IMR-90 (cell line): ENCODE measurements around the gene TCF3. TPM values are rescaled to one million over a fixed set of nuclear protein-coding genes. Genes with fewer than 3 reads are reported as not detected.
A peak's percentile ranks its signal among the peaks of the same experiment; 100 is the strongest.

ENCODE experiments used
- ATAC-seq: fragments of 200-7000 bp; cut with Tn5 transposase; 2 replicates; pipeline ENCODE4 v1.9.1; 2020; ENCODE audit warnings: low read depth, mild to moderate bottlenecking, moderate library complexity
- BruUV-seq: library from RNA; stranded (reverse); fragments of 400-500 nt; replicated peaks from 2 replicates; lab custom pipeline; 2021; lab: Mats Ljungman, UMichigan
- CTCF ChIA-PET: fragments of 300-600 bp; formaldehyde crosslinking; extraction: SDS; loops from one replicate; lab custom pipeline; 2021; ENCODE audit warnings: antibody characterized with exemption; lab: Yijun Ruan, JAX
- POLR2A ChIA-PET: fragments of 300-600 bp; sonication (Branson Sonifier 250); formaldehyde crosslinking; loops from one replicate; lab custom pipeline; 2022; ENCODE audit warnings: antibody characterized with exemption; ENCODE audit not compliant: unreplicated experiment; lab: Charles Lee
- DNase-seq: peaks from one replicate; pipeline ENCODE4 v3.0.0; 2013
- H2AFZ ChIP-seq: replicated peaks from 2 replicates; pipeline ENCODE3; 2013; ENCODE audit warnings: low read length, mild to moderate bottlenecking; ENCODE audit not compliant: poor library complexity
- H2AK5ac ChIP-seq: 2 replicates; pipeline ENCODE4 v1.6.1; 2013; ENCODE audit warnings: low read depth, low read length, inconsistent platforms
- H2AK9ac ChIP-seq: replicated peaks from 2 replicates; pipeline ENCODE3; 2013; ENCODE audit warnings: mild to moderate bottlenecking, low read depth, low read length, moderate library complexity; ENCODE audit not compliant: poor library complexity
- H2BK120ac ChIP-seq: 2 replicates; pipeline ENCODE4 v1.6.1; 2013; ENCODE audit warnings: low read depth, low read length, inconsistent platforms
- H2BK15ac ChIP-seq: 3 replicates; pipeline ENCODE4 v1.6.1; 2013; ENCODE audit warnings: low read depth, low read length, inconsistent platforms
- H2BK20ac ChIP-seq: 2 replicates; pipeline ENCODE4 v1.6.1; 2013; ENCODE audit warnings: low read depth, mild to moderate bottlenecking, inconsistent platforms, low read length, moderate library complexity
- H2BK5ac ChIP-seq: 2 replicates; pipeline ENCODE4 v1.6.1; 2013; ENCODE audit warnings: mild to moderate bottlenecking, low read depth, low read length, inconsistent platforms; ENCODE audit not compliant: poor library complexity, severe bottlenecking
- H3K14ac ChIP-seq: replicated peaks from 2 replicates; pipeline ENCODE4 v1.6.1; 2013; ENCODE audit warnings: low read depth, low read length, inconsistent platforms
- H3K18ac ChIP-seq: 2 replicates; pipeline ENCODE4 v1.6.1; 2013; ENCODE audit warnings: low read depth, low read length, control low read depth
- H3K23ac ChIP-seq: 2 replicates; pipeline ENCODE4 v1.6.1; 2013; ENCODE audit warnings: low read depth, low read length, inconsistent platforms
- H3K27ac ChIP-seq: 2 replicates; pipeline ENCODE4 v1.5.1; 2013; ENCODE audit warnings: mild to moderate bottlenecking, control low read depth, low read length; ENCODE audit not compliant: insufficient read depth
- H3K27me3 ChIP-seq: 2 replicates; pipeline ENCODE4 v1.6.1; 2013; ENCODE audit warnings: low read length; ENCODE audit not compliant: control insufficient read depth, insufficient read depth
- H3K36me3 ChIP-seq: 2 replicates; pipeline ENCODE4 v1.6.1; 2013; ENCODE audit warnings: low read length, mixed read lengths; ENCODE audit not compliant: control insufficient read depth, insufficient read depth
- H3K4ac ChIP-seq: 2 replicates; pipeline ENCODE4 v1.6.1; 2013; ENCODE audit warnings: low read depth, low read length, inconsistent platforms
- H3K4me1 ChIP-seq: 2 replicates; pipeline ENCODE4 v1.6.1; 2013; ENCODE audit warnings: low read length, mixed read lengths; ENCODE audit not compliant: control insufficient read depth, insufficient read depth
- H3K4me2 ChIP-seq: 2 replicates; pipeline ENCODE4 v1.6.1; 2013; ENCODE audit warnings: low read depth, mild to moderate bottlenecking, control low read depth, low read length, moderate library complexity
- H3K4me3 ChIP-seq: 2 replicates; pipeline ENCODE4 v1.5.1; 2013; ENCODE audit warnings: low read depth, mild to moderate bottlenecking, control low read depth, low read length, moderate library complexity; ENCODE audit not compliant: insufficient read depth
- H3K56ac ChIP-seq: 2 replicates; pipeline ENCODE4 v1.6.1; 2013; ENCODE audit warnings: low read length, inconsistent platforms; ENCODE audit not compliant: insufficient read depth; ENCODE audit errors: extremely low read depth
- H3K79me1 ChIP-seq, 2 experiments: 2 replicates each; pipeline ENCODE4 v1.6.1; 2013; ENCODE audit warnings: low read length in 2 of 2, inconsistent platforms in 1 of 2, low read depth in 1 of 2
- H3K9ac ChIP-seq: 2 replicates; pipeline ENCODE4 v1.6.1; 2013; ENCODE audit warnings: low read depth, low read length, control low read depth
- H3K9me1 ChIP-seq: 2 replicates; pipeline ENCODE4 v1.6.1; 2013; ENCODE audit warnings: low read length, inconsistent platforms; ENCODE audit not compliant: insufficient read depth
- H3K9me3 ChIP-seq: 2 replicates; pipeline ENCODE4 v1.6.1; 2013; ENCODE audit warnings: low read length; ENCODE audit not compliant: control insufficient read depth, insufficient read depth
- H4K20me1 ChIP-seq: 2 replicates; pipeline ENCODE4 v1.6.1; 2013; ENCODE audit warnings: low read length, inconsistent platforms; ENCODE audit not compliant: insufficient read depth
- H4K5ac ChIP-seq: 2 replicates; pipeline ENCODE4 v1.6.1; 2013; ENCODE audit warnings: mild to moderate bottlenecking, low read depth, low read length, control low read depth
- H4K8ac ChIP-seq, 2 experiments: 2 replicates each; pipeline ENCODE4 v1.6.1; 2013; ENCODE audit warnings: low read depth in 2 of 2, low read length in 2 of 2, control low read depth in 1 of 2, inconsistent platforms in 1 of 2
- H4K91ac ChIP-seq: 2 replicates; pipeline ENCODE4 v1.6.1; 2013; ENCODE audit warnings: low read depth, low read length, inconsistent platforms; ENCODE audit not compliant: insufficient read depth
- CEBPB ChIP-seq: IDR thresholded peaks from 2 replicates; pipeline ENCODE4 v1.6.1; 2012; ENCODE audit warnings: low read depth, low read length, improper control_type of control experiment
- CHD1 ChIP-seq: IDR thresholded peaks from 2 replicates; pipeline ENCODE4 v1.6.1; 2012; ENCODE audit warnings: low read depth, low read length, improper control_type of control experiment
- CTCF ChIP-seq: conservative IDR thresholded peaks from 2 replicates; pipeline ENCODE4 v1.5.1; 2012; ENCODE audit warnings: mild to moderate bottlenecking, low read depth, low read length, improper control_type of control experiment
- ELK1 ChIP-seq: fragments of 150-350 bp; IDR thresholded peaks from 2 replicates; pipeline ENCODE4 v1.6.1; 2016; ENCODE audit warnings: low read depth, mild to moderate bottlenecking, low read length, moderate library complexity, borderline replicate concordance
- MAFK ChIP-seq: IDR thresholded peaks from 2 replicates; pipeline ENCODE4 v1.6.1; 2012; ENCODE audit warnings: low read depth, low read length, improper control_type of control experiment
- RAD21 ChIP-seq: IDR thresholded peaks from 2 replicates; pipeline ENCODE4 v1.6.1; 2012; ENCODE audit warnings: low read length, improper control_type of control experiment
- RCOR1 ChIP-seq: IDR thresholded peaks from 2 replicates; pipeline ENCODE4 v1.6.1; 2012; ENCODE audit warnings: mild to moderate bottlenecking, low read length, improper control_type of control experiment; ENCODE audit not compliant: insufficient replicate concordance
- USF2 ChIP-seq: fragments of 150-350 bp; IDR thresholded peaks from 2 replicates; pipeline ENCODE4 v1.6.1; 2017; ENCODE audit warnings: mild to moderate bottlenecking, antibody characterized with exemption, low read length, low read depth
- WGBS, 2 experiments: methylation state at CpG; one replicate each; pipeline versions ENCODE4 v1.1.5 to v1.1.7; 2013; ENCODE audit warnings: missing lambda C conversion rate in 2 of 2; ENCODE audit not compliant: insufficient read length in 1 of 2; ENCODE audit errors: extremely low coverage in 2 of 2; 5-methylcytosine and 5-hydroxymethylcytosine counted together
- dilution Hi-C: fragments of 300-500 bp; cut with HindIII; formaldehyde crosslinking; loops from one replicate; pipeline ENCODE4 v1.14.3; 2018; ENCODE audit warnings: low sequenced_read_pairs; ENCODE audit not compliant: unreplicated experiment
- in situ Hi-C: fragments of 300-500 bp; cut with MboI; formaldehyde crosslinking; loops from 3 replicates; pipeline ENCODE4 v1.14.3; 2019; ENCODE audit warnings: low sequenced_read_pairs, inconsistent platforms, mixed read lengths
- intact Hi-C: fragments of 100-400 bp; cut with micrococcal nuclease; formaldehyde crosslinking; loops from 2 replicates; pipeline ENCODE4 v1.10.0; 2022
- polyA plus RNA-seq, 3 experiments: library from polyadenylated mRNA; depleted of rRNA; stranded (reverse); fragments of >200 nt; gene quantifications; 2 replicates each; pipeline ENCODE4 v1.2.3, GENCODE V29; 2012; ENCODE audit warnings: low replicate concordance in 1 of 3
- total RNA-seq: library from RNA; depleted of rRNA; stranded (reverse); fragments of >200 nt; gene quantifications from 2 replicates; pipeline ENCODE4 v1.2.3, GENCODE V29; 2012

The TCF3 gene
- total and polyA plus RNA-seq, 2 of the 4 experiments (the other 2 are of a cell fraction) = 29.9 to 127 TPM

- Histone ChIP-seq H3K4me1 (peaks cover 11% of the 10 kb centered on the region), H3K27me3 (no peaks in the 10 kb centered on the region), H2AK9ac (no peak overlapping the region), H3K79me1 (peaks cover 8 to 53% of the 10 kb centered on the region in 2 experiments), H3K9me1 (peaks cover 10% of the 10 kb centered on the region; the same call in 1 of the 2 replicates), H2BK5ac (no peak overlapping the region), H2BK20ac (no peak overlapping the region), H3K14ac (no peak overlapping the region), H2BK15ac (no peak overlapping the region), H4K20me1 (peaks cover 26% of the 10 kb centered on the region), H3K9ac (peak overlapping the region; percentile 63; the same call in 1 of the 2 replicates), H3K9me3 (no peaks in the 10 kb centered on the region), H4K91ac (no peak overlapping the region), H2BK120ac (no peak overlapping the region), H3K18ac (no peak overlapping the region), H2AFZ (peak overlapping the region; percentile 92), H3K23ac (peak overlapping the region; percentile 89; the same call in 1 of the 2 replicates), H2AK5ac (peak overlapping the region; percentile 47), H3K56ac (no peak overlapping the region), H3K4me3 (no peak overlapping the region), H3K4ac (peak overlapping the region; percentile 79; the same call in 1 of the 2 replicates), H3K4me2 (no peak overlapping the region; the same call in 1 of the 2 replicates), H3K27ac (no peak overlapping the region; the same call in 1 of the 2 replicates), H3K36me3 (peaks cover 18% of the 10 kb centered on the region), H4K5ac (no peak overlapping the region), H4K8ac (peak overlapping the region; percentile 51 to 91; a peak in 2 of 4 replicates)
- ATAC-seq (no peak), DNase-seq (no peak)
- WGBS, 2 experiments = 58% methylated on average over 4 of the region's 10 CpGs; no CpG with 5 or more reads in 1 of the 2 experiments
- no TSS peak for BruUV-seq
- POLR2A ChIA-PET = no interaction called here
- intact Hi-C loops = no loop called here
- CTCF ChIA-PET = interaction anchor here (1.1 kb wide), 1 partner anchor 48 kb away, joined by 3 read pairs; no protein-coding TSS in a partner anchor
- dilution Hi-C loops = no loop called here
- TF ChIP-seq RAD21 (no peak), CHD1 (no peak), USF2 (no peak), ELK1 (no peak), CTCF (no peak), RCOR1 (no peak), CEBPB (no peak), MAFK (no peak)
- in situ Hi-C loops = no loop called here
Observed at GRCh38 chr19:1593501-1593772, 59.0 kb downstream of the TCF3 start.
